AG10803 (cell line): ENCODE data around the gene SMR3B.

Experiments used
- DNase-seq: peaks from one replicate; pipeline ENCODE4 v3.0.0; 2010; ENCODE audit warnings: low read depth
- H3K4me3 ChIP-seq: 2 replicates; pipeline ENCODE4 v1.5.1; 2011; ENCODE audit warnings: mild to moderate bottlenecking, low read length, control low read depth
- TF ChIP-seq, protein P1 (sequence below): conservative IDR thresholded peaks from 2 replicates; pipeline ENCODE4 v1.5.1; 2011; ENCODE audit warnings: mild to moderate bottlenecking, low read length, control low read depth, inconsistent platforms

SMR3B gene

DNA sequence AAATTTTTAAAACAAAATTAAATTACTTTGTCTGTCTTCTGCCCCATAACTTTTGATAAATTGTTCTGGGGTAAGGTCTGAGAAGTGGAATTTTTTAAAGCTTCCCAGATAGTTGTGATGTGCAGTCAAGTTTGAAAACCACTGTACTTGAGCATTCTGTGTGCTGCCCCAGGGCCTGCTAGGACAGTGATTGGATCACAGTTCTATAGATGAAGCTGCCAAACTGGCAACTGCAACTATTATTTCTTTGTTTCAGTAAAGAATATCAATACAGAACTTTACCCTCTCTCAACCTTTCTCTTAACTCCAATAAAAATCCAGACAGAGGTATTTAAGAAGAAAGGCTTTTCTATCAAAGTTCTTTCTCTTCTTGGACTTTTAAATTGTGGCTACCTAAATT, 14.6 kb downstream of the SMR3B start, which contains the start of gene OPRPN:
Gene OPRPN (plus strand): TSS at position 361 of the 400 bp plus-strand sequence. CDS start 1,346 bp downstream, outside the sequence.
- DNase-seq = no peak
- TF ChIP-seq, protein P1, sequence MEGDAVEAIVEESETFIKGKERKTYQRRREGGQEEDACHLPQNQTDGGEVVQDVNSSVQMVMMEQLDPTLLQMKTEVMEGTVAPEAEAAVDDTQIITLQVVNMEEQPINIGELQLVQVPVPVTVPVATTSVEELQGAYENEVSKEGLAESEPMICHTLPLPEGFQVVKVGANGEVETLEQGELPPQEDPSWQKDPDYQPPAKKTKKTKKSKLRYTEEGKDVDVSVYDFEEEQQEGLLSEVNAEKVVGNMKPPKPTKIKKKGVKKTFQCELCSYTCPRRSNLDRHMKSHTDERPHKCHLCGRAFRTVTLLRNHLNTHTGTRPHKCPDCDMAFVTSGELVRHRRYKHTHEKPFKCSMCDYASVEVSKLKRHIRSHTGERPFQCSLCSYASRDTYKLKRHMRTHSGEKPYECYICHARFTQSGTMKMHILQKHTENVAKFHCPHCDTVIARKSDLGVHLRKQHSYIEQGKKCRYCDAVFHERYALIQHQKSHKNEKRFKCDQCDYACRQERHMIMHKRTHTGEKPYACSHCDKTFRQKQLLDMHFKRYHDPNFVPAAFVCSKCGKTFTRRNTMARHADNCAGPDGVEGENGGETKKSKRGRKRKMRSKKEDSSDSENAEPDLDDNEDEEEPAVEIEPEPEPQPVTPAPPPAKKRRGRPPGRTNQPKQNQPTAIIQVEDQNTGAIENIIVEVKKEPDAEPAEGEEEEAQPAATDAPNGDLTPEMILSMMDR = no peak
- no peak within 1 kb of the TSS for H3K4me3 ChIP-seq

DNA sequence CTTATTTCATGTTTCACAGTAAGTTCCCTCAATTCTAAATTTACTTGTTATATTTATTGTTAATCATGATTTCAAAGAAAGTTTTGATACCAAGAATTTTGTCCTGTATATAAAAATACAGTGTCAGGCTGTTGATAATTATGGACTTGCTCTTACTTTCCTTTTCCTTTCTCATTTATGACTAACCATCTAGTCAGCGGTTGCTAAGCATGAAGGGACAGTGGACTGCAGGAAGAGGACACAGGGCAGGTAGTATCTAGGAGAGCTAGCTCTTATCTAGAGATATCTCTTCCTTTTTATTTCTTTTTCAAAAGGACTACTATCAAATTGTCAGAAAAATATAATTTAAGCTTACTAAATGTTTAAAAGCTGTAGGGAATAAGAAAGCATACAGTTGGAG, 16.4 kb downstream of the SMR3B start:
- DNase-seq = no peak
- TF ChIP-seq, protein P1 = no peak
- H3K4me3 ChIP-seq = no peak overlapping the region

DNA sequence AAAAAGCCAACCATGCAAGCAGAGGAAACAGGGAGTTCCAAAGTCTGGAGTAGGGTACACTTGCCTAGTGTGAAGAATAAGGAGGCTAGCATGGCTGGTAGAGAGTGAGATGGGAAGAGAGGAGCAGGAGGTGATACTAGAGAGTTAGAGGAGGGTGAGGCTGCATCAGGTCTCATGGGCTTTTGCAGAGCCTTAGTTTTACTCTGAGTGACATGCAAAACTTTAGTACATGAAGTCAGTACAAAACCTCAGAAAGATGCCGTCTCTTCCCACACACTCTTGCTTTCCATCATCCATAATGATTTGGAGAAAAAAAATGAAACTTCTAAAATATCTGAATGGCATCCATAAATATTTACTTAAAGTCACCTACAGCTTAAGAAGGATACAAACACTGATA, 19.8 kb downstream of the SMR3B start:
- TF ChIP-seq, protein P1 = no peak
- H3K4me3 ChIP-seq = no peak overlapping the region
- DNase-seq = no peak

DNA sequence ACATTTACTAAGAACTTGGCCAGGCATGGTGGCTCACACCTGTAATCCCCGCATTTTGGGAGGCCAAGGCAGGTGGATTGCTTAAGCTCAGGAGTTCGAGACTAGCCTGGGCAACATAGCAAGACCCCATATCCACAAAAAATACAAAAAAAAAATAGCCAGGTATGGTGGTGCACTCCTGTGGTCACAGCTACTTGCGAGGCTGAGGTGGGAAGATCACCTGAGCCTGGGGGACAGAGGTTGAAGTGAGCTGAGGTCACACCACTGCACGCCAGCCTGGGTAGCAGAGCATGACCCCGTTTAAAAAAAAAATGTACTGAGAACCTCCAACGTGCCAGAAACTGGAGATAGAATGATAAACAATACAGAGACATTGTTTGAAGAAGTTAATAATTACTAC, 22.8 kb downstream of the SMR3B start:
- no peak for DNase-seq
- no peak overlapping the region for H3K4me3 ChIP-seq
- TF ChIP-seq, protein P1 = no peak

DNA sequence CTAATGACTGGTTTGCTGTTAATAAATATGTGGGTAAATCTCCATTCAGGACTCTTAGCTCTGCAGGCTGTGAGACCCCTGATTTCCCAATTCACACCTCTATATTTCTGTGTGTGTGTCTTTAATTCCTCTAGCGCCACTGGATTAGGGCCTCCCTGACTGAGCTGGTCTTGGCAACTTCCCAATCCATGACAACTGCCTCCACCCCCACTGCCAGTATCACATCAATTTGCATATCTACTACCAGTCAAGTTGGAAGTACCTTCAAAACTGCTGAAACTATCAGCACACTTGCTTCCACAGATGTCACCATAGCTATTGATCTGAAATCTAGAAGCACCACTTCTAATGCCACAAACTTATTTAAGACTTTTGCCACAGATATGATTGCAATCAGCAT, 42.4 kb downstream of the SMR3B start:
- TF ChIP-seq, protein P1 = no peak
- H3K4me3 ChIP-seq = no peak overlapping the region
- DNase-seq = no peak

DNA sequence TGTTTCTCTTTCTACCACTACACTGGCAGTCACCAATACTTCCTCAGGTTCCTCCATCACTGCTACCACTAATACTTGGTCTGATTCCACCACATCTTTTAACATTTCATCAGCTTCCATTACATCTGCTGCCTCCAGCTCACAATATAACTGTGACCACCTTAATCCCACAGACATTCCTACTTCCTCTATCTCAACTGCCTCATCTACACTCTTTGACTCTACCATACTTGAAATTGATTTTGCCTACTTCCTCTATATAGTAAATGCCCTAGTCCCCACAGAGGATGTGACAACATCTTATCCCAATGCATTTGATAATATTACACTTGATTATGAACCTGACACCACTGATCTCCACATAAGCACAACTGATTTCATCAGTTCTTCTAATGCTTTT, 43.9 kb downstream of the SMR3B start:
- no peak overlapping the region for H3K4me3 ChIP-seq
- DNase-seq = no peak
- TF ChIP-seq, protein P1 = no peak

DNA sequence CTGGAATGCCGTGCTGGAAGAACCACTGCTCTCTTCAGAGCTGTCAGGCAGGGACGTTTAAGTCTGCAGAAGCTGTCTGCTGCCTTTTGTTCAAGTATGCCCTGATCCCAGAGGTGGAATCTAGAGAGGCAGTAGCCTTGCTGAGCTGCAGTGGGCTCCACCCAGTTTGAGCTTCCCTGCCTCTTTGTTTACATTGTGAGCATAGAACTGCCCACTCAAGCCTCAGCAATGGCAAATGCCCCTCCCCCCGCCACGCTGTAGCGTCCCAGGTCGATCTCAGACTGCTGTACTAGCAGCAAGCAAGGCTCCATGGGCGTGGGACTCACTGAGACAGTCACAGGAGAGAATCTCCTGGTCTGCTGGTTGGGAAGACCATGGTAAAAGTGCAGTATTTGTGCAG, 54.3 kb downstream of the SMR3B start:
- DNase-seq = no peak
- TF ChIP-seq, protein P1 = no peak
- no peak overlapping the region for H3K4me3 ChIP-seq
